Heart left ventricle (tissue), 16 donors: ENCODE results near the gene PCSK6. TPM values are rescaled to one million over a fixed set of nuclear protein-coding genes. Genes with fewer than 3 reads are reported as not detected.

Experiments used
- ATAC-seq, 4 donors: fragments of 200-7000 bp; cut with Tn5 transposase; one replicate each; pipeline ENCODE4 v1.9.1; 2020 to 2022; ENCODE audit warnings: moderate library complexity in 4 of 4, mild to moderate bottlenecking in 3 of 4, moderate number of reproducible peaks in 1 of 4
- DNase-seq, 5 donors: peaks; one replicate each; pipeline ENCODE4 v3.0.0-alpha.2; 2020
- H3K27ac ChIP-seq, 12 donors: fragments of 200-600 bp; sonication (generic) in 4 of 12; one replicate each; pipeline versions ENCODE4 v1.5.0 to v1.8.0; 2016 to 2022; ENCODE audit warnings: mild to moderate bottlenecking in 2 of 12
- H3K27me3 ChIP-seq, 9 donors: fragments of 200-600 bp; sonication (generic) in 2 of 9; one replicate each; pipeline versions ENCODE4 v1.5.1 to v1.8.0; 2016 to 2022; ENCODE audit warnings: mild to moderate bottlenecking in 3 of 9
- H3K36me3 ChIP-seq, 9 donors: fragments of 200-600 bp; sonication (generic) in 2 of 9; one replicate each; pipeline versions ENCODE4 v1.5.0 to v1.8.0; 2018 to 2022; ENCODE audit warnings: mild to moderate bottlenecking in 2 of 9
- H3K4me1 ChIP-seq, 12 donors: fragments of 200-600 bp; sonication (generic) in 4 of 12; one replicate each; pipeline versions ENCODE4 v1.5.0 to v1.8.0; 2016 to 2022; ENCODE audit warnings: mild to moderate bottlenecking in 3 of 12
- H3K4me3 ChIP-seq, 12 donors: fragments of 200-600 bp; sonication (generic) in 4 of 12; one replicate each; pipeline versions ENCODE4 v1.5.0 to v1.8.0; 2017 to 2022; ENCODE audit warnings: mild to moderate bottlenecking in 9 of 12, moderate library complexity in 4 of 12
- H3K9me3 ChIP-seq, 12 donors: fragments of 200-600 bp; sonication (generic) in 4 of 12; one replicate each; pipeline versions ENCODE4 v1.5.0 to v1.8.0; 2016 to 2022; ENCODE audit warnings: mild to moderate bottlenecking in 1 of 12
- POLR2A ChIP-seq, 2 donors: fragments of 450-650 bp; IDR thresholded peaks; one replicate each; pipeline ENCODE4 v1.6.1; 2017; ENCODE audit warnings: antibody characterized with exemption in 2 of 2, mild to moderate bottlenecking in 2 of 2, moderate library complexity in 2 of 2
- WGBS, 4 donors: extraction: QIAGEN DNeasy Blood & Tissue Kit in 2 of 4; methylation state at CpG; one replicate each; pipeline versions ENCODE4 v1.1.5 to v1.1.7; 2013 to 2018; 5-methylcytosine and 5-hydroxymethylcytosine counted together
- intact Hi-C, 10 donors: fragments of 100-400 bp; cut with DNase I; formaldehyde crosslinking; loops; one replicate each; pipeline versions ENCODE4 v1.11.1 to v1.14.2; 2022
- polyA plus RNA-seq, 2 donors: library from polyadenylated mRNA; stranded (reverse); fragments of 200-250 nt; gene quantifications; one replicate each; pipeline ENCODE4 v1.2.3, GENCODE V29; 2013
- total RNA-seq, 9 donors: library from RNA; depleted of rRNA in 2 of 9; stranded (reverse); fragments of >200 nt in 2 of 9; fragmentation: NEBNext Ultra II Directional in 3 of 9; extraction: Animal tissue kit (Norgen Biotek cat#: 25700) in 3 of 9; gene quantifications; one replicate each; pipeline versions ENCODE4 v1.1.0 to v1.2.4, GENCODE V29; 2016 to 2023
- TF ChIP-seq, protein P1 (sequence below), 12 donors: fragments of 200-600 bp; sonication (generic) in 4 of 12; IDR thresholded peaks; one replicate each; pipeline versions ENCODE4 v1.5.0 to v1.8.0; 2018 to 2022; ENCODE audit warnings: antibody characterized with exemption in 12 of 12, mild to moderate bottlenecking in 5 of 12
- donor health status: ischemic (EF 13 %, LVEDD 7.1; RV severe dilation, severe dysfunction).
- donor health status: healthy with polysubstance abuse.
- donor health status: DM: no; HTN: yes; CAD: no.
- donor health status: DM: no; HTN: no; CAD: no.
- donor health status: ischemic (EF 25% LVEDD 6.9; RV normal size, moderate dysfunction).
- donor health status: ischemic (EF 25% LVEDD 5.7; RV mildly dilated, moderate dysfunction).
- donor health status: healthy.
- donor health status: DM: yes; HTN: yes; CAD: no.
- donor health status: ischemic (EF 35%, LVEDD 5.7; RV mildly dilated, moderate dysfunction).
- donor health status: nonischemic (EF 11% LVEDD 7.7; RV severe dilation, severe dysfunction).
- donor health status: DM: yes; HTN: yes; CAD: no.
- donor health status: PGD.
- donor health status: ischemic (EF 29% LVEDD 5.4; RV normal size, mild dysfunction).
- donor health status: nonischemic (EF 23%, LVEDD 6.1; RV moderate dilation, normal function).

Gene PCSK6
- total and polyA plus RNA-seq, 11 donors, result 7.3 to 41.7 (median 22.3) TPM

GRCh38 chr15:101453123-101454120 lies 36.1 kb downstream of the PCSK6 start:
- no peaks in the 10 kb centered on the region for H3K36me3 ChIP-seq
- no peaks in the 10 kb centered on the region for H3K9me3 ChIP-seq
- intact Hi-C loops, result loop anchor here in 1 of 10 donors (10.0 kb wide), 1 partner anchor 181 kb away; no protein-coding TSS in a partner anchor
- H3K27ac ChIP-seq, result peak overlapping the region in 1 of 12 donors; percentile 64
- H3K4me3 ChIP-seq, result no peak overlapping the region
- no peak for DNase-seq
- no peak for TF ChIP-seq POLR2A (IDR thresholded peaks at IDR 0.05)
- TF ChIP-seq, protein P1, sequence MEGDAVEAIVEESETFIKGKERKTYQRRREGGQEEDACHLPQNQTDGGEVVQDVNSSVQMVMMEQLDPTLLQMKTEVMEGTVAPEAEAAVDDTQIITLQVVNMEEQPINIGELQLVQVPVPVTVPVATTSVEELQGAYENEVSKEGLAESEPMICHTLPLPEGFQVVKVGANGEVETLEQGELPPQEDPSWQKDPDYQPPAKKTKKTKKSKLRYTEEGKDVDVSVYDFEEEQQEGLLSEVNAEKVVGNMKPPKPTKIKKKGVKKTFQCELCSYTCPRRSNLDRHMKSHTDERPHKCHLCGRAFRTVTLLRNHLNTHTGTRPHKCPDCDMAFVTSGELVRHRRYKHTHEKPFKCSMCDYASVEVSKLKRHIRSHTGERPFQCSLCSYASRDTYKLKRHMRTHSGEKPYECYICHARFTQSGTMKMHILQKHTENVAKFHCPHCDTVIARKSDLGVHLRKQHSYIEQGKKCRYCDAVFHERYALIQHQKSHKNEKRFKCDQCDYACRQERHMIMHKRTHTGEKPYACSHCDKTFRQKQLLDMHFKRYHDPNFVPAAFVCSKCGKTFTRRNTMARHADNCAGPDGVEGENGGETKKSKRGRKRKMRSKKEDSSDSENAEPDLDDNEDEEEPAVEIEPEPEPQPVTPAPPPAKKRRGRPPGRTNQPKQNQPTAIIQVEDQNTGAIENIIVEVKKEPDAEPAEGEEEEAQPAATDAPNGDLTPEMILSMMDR (IDR thresholded peaks at IDR 0.05), result no peak
- no peak for ATAC-seq
- WGBS, 4 donors, result 92 to 97% (median 95%) methylated on average over 18 to 20 of the region's 20 CpGs
- H3K4me1 ChIP-seq, result peaks cover 2 to 55% (median 33%) of the 10 kb centered on the region in 12 donors
- no peaks in the 10 kb centered on the region for H3K27me3 ChIP-seq

GRCh38 chr15:101452572-101452971 lies 36.9 kb downstream of the PCSK6 start:
- H3K27me3 ChIP-seq, result no peaks in the 10 kb centered on the region
- WGBS, 4 donors, result 76 to 82% (median 79%) methylated on average over 11 of the region's 11 CpGs
- H3K36me3 ChIP-seq, result no peaks in the 10 kb centered on the region
- no peak for ATAC-seq
- no peak for DNase-seq
- no peak overlapping the region for H3K4me3 ChIP-seq
- H3K27ac ChIP-seq, result peak overlapping the region in 7 of 12 donors; percentile 0 to 84 (median 46)
- H3K4me1 ChIP-seq, result peaks cover 2 to 55% (median 33%) of the 10 kb centered on the region in 12 donors
- intact Hi-C loops, result loop anchor here in 1 of 10 donors (10.0 kb wide), 1 partner anchor 182 kb away; no protein-coding TSS in a partner anchor
- H3K9me3 ChIP-seq, result no peaks in the 10 kb centered on the region
- TF ChIP-seq POLR2A (IDR thresholded peaks at IDR 0.05), result no peak
- TF ChIP-seq, protein P1 (IDR thresholded peaks at IDR 0.05), result no peak

GRCh38 chr15:101451846-101452245 lies 37.7 kb downstream of the PCSK6 start:
- H3K4me3 ChIP-seq, result no peak overlapping the region
- TF ChIP-seq POLR2A (IDR thresholded peaks at IDR 0.05), result no peak
- TF ChIP-seq, protein P1 (IDR thresholded peaks at IDR 0.05), result no peak
- DNase-seq (no peak), ATAC-seq (peak in 1 of 4 donors; percentile 15)
- intact Hi-C loops, result loop anchor here in 1 of 10 donors (10.0 kb wide), 1 partner anchor 183 kb away; no protein-coding TSS in a partner anchor
- WGBS, 4 donors, result 37 to 44% (median 41%) methylated on average over 3 of the region's 3 CpGs
- peaks cover 2 to 59% (median 34%) of the 10 kb centered on the region in 12 donors for H3K4me1 ChIP-seq
- H3K27me3 ChIP-seq, result no peaks in the 10 kb centered on the region
- no peaks in the 10 kb centered on the region for H3K36me3 ChIP-seq
- H3K9me3 ChIP-seq, result no peaks in the 10 kb centered on the region
- peak overlapping the region in 8 of 12 donors; percentile 29 to 84 (median 46) for H3K27ac ChIP-seq

DNA sequence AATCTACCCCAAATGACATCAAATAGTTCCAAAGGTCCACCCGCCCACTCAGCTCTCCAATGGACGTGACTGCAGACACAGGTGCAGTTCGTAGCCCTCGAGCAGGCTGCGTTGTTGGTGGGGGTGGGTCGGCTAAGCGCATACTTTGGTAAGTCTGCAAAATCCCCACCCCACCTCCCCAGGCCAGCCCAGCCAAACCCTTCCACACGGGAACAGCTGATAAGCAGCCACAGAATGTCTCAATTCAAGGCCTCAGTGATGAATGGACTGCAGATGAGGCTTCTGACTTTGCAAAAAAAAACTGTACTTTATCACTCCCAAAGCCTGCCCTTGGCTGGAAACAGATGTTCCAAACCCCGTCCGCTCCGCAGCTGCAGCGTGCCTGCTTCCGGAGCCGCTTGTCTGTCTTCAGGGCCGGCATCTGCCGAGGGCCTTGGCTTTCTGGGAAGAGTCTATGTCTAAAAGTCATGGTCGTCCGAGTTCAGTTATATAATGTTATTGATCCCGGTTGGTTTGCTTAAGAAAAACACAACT lies 38.2 kb downstream of the PCSK6 start:
- H3K36me3 ChIP-seq, result no peaks in the 10 kb centered on the region
- WGBS, 4 donors, result 35 to 52% (median 40%) methylated on average over 18 to 19 of the region's 19 CpGs
- ATAC-seq (peak; percentile 44 to 70 (median 64)), DNase-seq (peak; percentile 70 to 87 (median 80))
- H3K4me1 ChIP-seq, result peaks cover 2 to 59% (median 39%) of the 10 kb centered on the region in 12 donors
- intact Hi-C loops, result loop anchor here in 1 of 10 donors (10.0 kb wide), 1 partner anchor 183 kb away; no protein-coding TSS in a partner anchor
- no peaks in the 10 kb centered on the region for H3K9me3 ChIP-seq
- peak overlapping the region in 9 of 12 donors; percentile 29 to 84 (median 46) for H3K27ac ChIP-seq
- no peaks in the 10 kb centered on the region for H3K27me3 ChIP-seq
- no peak for TF ChIP-seq POLR2A (IDR thresholded peaks at IDR 0.05)
- H3K4me3 ChIP-seq, result no peak overlapping the region
